SKM-1 (cell line): Measurements from ENCODE around the gene SF3B6.

ENCODE experiments used
- DNase-seq: peaks from one replicate; lab custom pipeline; 2025; ENCODE audit not compliant: unreplicated experiment; lab: John Stamatoyannopoulos, UW

The SF3B6 gene

GRCh38 chr2:24022324-24022974 lies 53.7 kb downstream of the SF3B6 start:
- no peak for DNase-seq

GRCh38 chr2:24021122-24021998 lies 54.8 kb downstream of the SF3B6 start:
- DNase-seq, result no peak

DNA sequence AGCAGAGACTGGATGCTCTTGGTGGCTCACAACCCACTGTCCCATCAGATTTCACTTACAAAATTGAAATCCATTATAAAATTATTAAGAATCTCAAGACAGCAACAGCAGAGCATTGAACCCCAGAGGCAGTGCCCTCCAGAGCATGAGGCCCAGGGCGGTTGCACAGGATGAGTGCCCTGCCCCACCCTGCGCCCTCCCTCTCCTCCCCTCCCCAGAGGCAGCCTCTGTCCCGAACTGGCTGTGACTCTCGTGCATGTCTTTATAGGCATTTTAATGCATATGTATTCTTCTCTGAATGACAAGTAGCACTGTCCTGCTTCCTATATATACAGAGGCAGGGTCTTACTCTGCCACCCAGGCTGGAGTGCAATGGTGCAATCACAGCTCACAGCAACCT lies 55.9 kb downstream of the SF3B6 start:
- DNase-seq, result no peak

DNA sequence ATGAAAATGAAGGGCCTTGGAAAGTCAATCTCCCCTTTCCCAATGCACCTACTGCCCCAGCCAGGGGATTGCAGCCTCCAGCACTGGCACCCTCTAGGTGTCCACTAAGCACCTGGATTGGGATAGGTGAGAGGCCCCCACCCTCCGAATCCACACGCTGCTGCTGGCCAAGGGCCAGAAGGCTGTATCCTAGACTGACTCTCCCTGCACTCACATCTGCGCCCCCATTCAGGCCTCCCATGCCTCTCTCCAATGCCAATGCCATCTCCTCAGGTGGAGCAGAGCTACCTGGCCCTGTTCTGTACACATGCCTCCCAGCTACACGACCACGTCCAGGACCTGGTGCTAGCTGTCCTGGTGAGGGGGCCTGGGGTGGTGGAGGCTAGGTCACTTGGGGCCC lies 56.4 kb downstream of the SF3B6 start:
- DNase-seq, result no peak

- DNase-seq, result no peak
These were observed 57.9 kb downstream of the SF3B6 start for GRCh38 chr2:24018241-24018640.

GRCh38 chr2:24017711-24018110 lies 58.4 kb downstream of the SF3B6 start:
- DNase-seq, result no peak
